ENCODE measurements around the gene ZC3H4.

Gene ZC3H4

GRCh38 chr19:47021536-47022139, 91.9 kb downstream of the ZC3H4 start:
- no peak for DNase-seq (ENCODE audit: low spot score)

- DNase-seq (ENCODE audit: low spot score), result no peak
Observed at GRCh38 chr19:47020992-47021496, 92.5 kb downstream of the ZC3H4 start.

- DNase-seq (ENCODE audit: low spot score), result no peak
Observed at GRCh38 chr19:47020132-47020805, 93.3 kb downstream of the ZC3H4 start.

- DNase-seq (ENCODE audit: low spot score), result no peak
Observed at GRCh38 chr19:47019431-47020041, 94.0 kb downstream of the ZC3H4 start, which contains the start of gene NPAS1. TSS of gene NPAS1 (plus strand) at chr19:47019837. CDS start at chr19:47021048, 1,211 bp downstream.

GRCh38 chr19:47018923-47019322, 94.7 kb downstream of the ZC3H4 start:
- DNase-seq (ENCODE audit: low spot score), result no peak
